IMR-90 (cell line): Measurements from ENCODE around the gene CCDC117. TPM values are rescaled to one million over a fixed set of nuclear protein-coding genes. Genes with fewer than 3 reads are reported as not detected.

Source experiments
- ATAC-seq: fragments of 200-7000 bp; cut with Tn5 transposase; 2 replicates; pipeline ENCODE4 v1.9.1; 2020; ENCODE audit warnings: low read depth, mild to moderate bottlenecking, moderate library complexity
- BruUV-seq: library from RNA; stranded (reverse); fragments of 400-500 nt; replicated peaks from 2 replicates; lab custom pipeline; 2021; lab: Mats Ljungman, UMichigan
- CTCF ChIA-PET: fragments of 300-600 bp; formaldehyde crosslinking; extraction: SDS; loops from one replicate; lab custom pipeline; 2021; ENCODE audit warnings: antibody characterized with exemption; lab: Yijun Ruan, JAX
- POLR2A ChIA-PET: fragments of 300-600 bp; sonication (Branson Sonifier 250); formaldehyde crosslinking; loops from one replicate; lab custom pipeline; 2022; ENCODE audit warnings: antibody characterized with exemption; ENCODE audit not compliant: unreplicated experiment; lab: Charles Lee
- DNase-seq: peaks from one replicate; pipeline ENCODE4 v3.0.0; 2013
- H2AFZ ChIP-seq: replicated peaks from 2 replicates; pipeline ENCODE3; 2013; ENCODE audit warnings: low read length, mild to moderate bottlenecking; ENCODE audit not compliant: poor library complexity
- H2AK5ac ChIP-seq: 2 replicates; pipeline ENCODE4 v1.6.1; 2013; ENCODE audit warnings: low read depth, low read length, inconsistent platforms
- H2AK9ac ChIP-seq: replicated peaks from 2 replicates; pipeline ENCODE3; 2013; ENCODE audit warnings: mild to moderate bottlenecking, low read depth, low read length, moderate library complexity; ENCODE audit not compliant: poor library complexity
- H2BK120ac ChIP-seq: 2 replicates; pipeline ENCODE4 v1.6.1; 2013; ENCODE audit warnings: low read depth, low read length, inconsistent platforms
- H2BK15ac ChIP-seq: 3 replicates; pipeline ENCODE4 v1.6.1; 2013; ENCODE audit warnings: low read depth, low read length, inconsistent platforms
- H2BK20ac ChIP-seq: 2 replicates; pipeline ENCODE4 v1.6.1; 2013; ENCODE audit warnings: low read depth, mild to moderate bottlenecking, inconsistent platforms, low read length, moderate library complexity
- H2BK5ac ChIP-seq: 2 replicates; pipeline ENCODE4 v1.6.1; 2013; ENCODE audit warnings: mild to moderate bottlenecking, low read depth, low read length, inconsistent platforms; ENCODE audit not compliant: poor library complexity, severe bottlenecking
- H3K14ac ChIP-seq: replicated peaks from 2 replicates; pipeline ENCODE4 v1.6.1; 2013; ENCODE audit warnings: low read depth, low read length, inconsistent platforms
- H3K18ac ChIP-seq: 2 replicates; pipeline ENCODE4 v1.6.1; 2013; ENCODE audit warnings: low read depth, low read length, control low read depth
- H3K23ac ChIP-seq: 2 replicates; pipeline ENCODE4 v1.6.1; 2013; ENCODE audit warnings: low read depth, low read length, inconsistent platforms
- H3K27ac ChIP-seq: 2 replicates; pipeline ENCODE4 v1.5.1; 2013; ENCODE audit warnings: mild to moderate bottlenecking, control low read depth, low read length; ENCODE audit not compliant: insufficient read depth
- H3K27me3 ChIP-seq: 2 replicates; pipeline ENCODE4 v1.6.1; 2013; ENCODE audit warnings: low read length; ENCODE audit not compliant: control insufficient read depth, insufficient read depth
- H3K36me3 ChIP-seq: 2 replicates; pipeline ENCODE4 v1.6.1; 2013; ENCODE audit warnings: low read length, mixed read lengths; ENCODE audit not compliant: control insufficient read depth, insufficient read depth
- H3K4ac ChIP-seq: 2 replicates; pipeline ENCODE4 v1.6.1; 2013; ENCODE audit warnings: low read depth, low read length, inconsistent platforms
- H3K4me1 ChIP-seq: 2 replicates; pipeline ENCODE4 v1.6.1; 2013; ENCODE audit warnings: low read length, mixed read lengths; ENCODE audit not compliant: control insufficient read depth, insufficient read depth
- H3K4me2 ChIP-seq: 2 replicates; pipeline ENCODE4 v1.6.1; 2013; ENCODE audit warnings: low read depth, mild to moderate bottlenecking, control low read depth, low read length, moderate library complexity
- H3K4me3 ChIP-seq: 2 replicates; pipeline ENCODE4 v1.5.1; 2013; ENCODE audit warnings: low read depth, mild to moderate bottlenecking, control low read depth, low read length, moderate library complexity; ENCODE audit not compliant: insufficient read depth
- H3K56ac ChIP-seq: 2 replicates; pipeline ENCODE4 v1.6.1; 2013; ENCODE audit warnings: low read length, inconsistent platforms; ENCODE audit not compliant: insufficient read depth; ENCODE audit errors: extremely low read depth
- H3K79me1 ChIP-seq, 2 experiments: 2 replicates each; pipeline ENCODE4 v1.6.1; 2013; ENCODE audit warnings: low read length in 2 of 2, inconsistent platforms in 1 of 2, low read depth in 1 of 2
- H3K9ac ChIP-seq: 2 replicates; pipeline ENCODE4 v1.6.1; 2013; ENCODE audit warnings: low read depth, low read length, control low read depth
- H3K9me1 ChIP-seq: 2 replicates; pipeline ENCODE4 v1.6.1; 2013; ENCODE audit warnings: low read length, inconsistent platforms; ENCODE audit not compliant: insufficient read depth
- H3K9me3 ChIP-seq: 2 replicates; pipeline ENCODE4 v1.6.1; 2013; ENCODE audit warnings: low read length; ENCODE audit not compliant: control insufficient read depth, insufficient read depth
- H4K20me1 ChIP-seq: 2 replicates; pipeline ENCODE4 v1.6.1; 2013; ENCODE audit warnings: low read length, inconsistent platforms; ENCODE audit not compliant: insufficient read depth
- H4K5ac ChIP-seq: 2 replicates; pipeline ENCODE4 v1.6.1; 2013; ENCODE audit warnings: mild to moderate bottlenecking, low read depth, low read length, control low read depth
- H4K8ac ChIP-seq, 2 experiments: 2 replicates each; pipeline ENCODE4 v1.6.1; 2013; ENCODE audit warnings: low read depth in 2 of 2, low read length in 2 of 2, control low read depth in 1 of 2, inconsistent platforms in 1 of 2
- H4K91ac ChIP-seq: 2 replicates; pipeline ENCODE4 v1.6.1; 2013; ENCODE audit warnings: low read depth, low read length, inconsistent platforms; ENCODE audit not compliant: insufficient read depth
- CTCF ChIP-seq: conservative IDR thresholded peaks from 2 replicates; pipeline ENCODE4 v1.5.1; 2012; ENCODE audit warnings: mild to moderate bottlenecking, low read depth, low read length, improper control_type of control experiment
- NFE2L2 ChIP-seq: fragments of 150-350 bp; IDR thresholded peaks from 2 replicates; pipeline ENCODE4 v1.6.1; 2016; ENCODE audit warnings: low read depth, mild to moderate bottlenecking, low read length
- POLR2A ChIP-seq: IDR thresholded peaks from 2 replicates; pipeline ENCODE4 v1.6.1; 2012; ENCODE audit warnings: mild to moderate bottlenecking, low read depth, low read length
- WGBS, 2 experiments: methylation state at CpG; one replicate each; pipeline versions ENCODE4 v1.1.5 to v1.1.7; 2013; ENCODE audit warnings: missing lambda C conversion rate in 2 of 2; ENCODE audit not compliant: insufficient read length in 1 of 2; ENCODE audit errors: extremely low coverage in 2 of 2; 5-methylcytosine and 5-hydroxymethylcytosine counted together
- dilution Hi-C: fragments of 300-500 bp; cut with HindIII; formaldehyde crosslinking; loops from one replicate; pipeline ENCODE4 v1.14.3; 2018; ENCODE audit warnings: low sequenced_read_pairs; ENCODE audit not compliant: unreplicated experiment
- in situ Hi-C: fragments of 300-500 bp; cut with MboI; formaldehyde crosslinking; loops from 3 replicates; pipeline ENCODE4 v1.14.3; 2019; ENCODE audit warnings: low sequenced_read_pairs, inconsistent platforms, mixed read lengths
- intact Hi-C: fragments of 100-400 bp; cut with micrococcal nuclease; formaldehyde crosslinking; loops from 2 replicates; pipeline ENCODE4 v1.10.0; 2022
- polyA plus RNA-seq, 3 experiments: library from polyadenylated mRNA; depleted of rRNA; stranded (reverse); fragments of >200 nt; gene quantifications; 2 replicates each; pipeline ENCODE4 v1.2.3, GENCODE V29; 2012; ENCODE audit warnings: low replicate concordance in 1 of 3
- total RNA-seq: library from RNA; depleted of rRNA; stranded (reverse); fragments of >200 nt; gene quantifications from 2 replicates; pipeline ENCODE4 v1.2.3, GENCODE V29; 2012

CCDC117 gene
- total and polyA plus RNA-seq, 2 of the 4 experiments (the other 2 are of a cell fraction) = 5.9 to 7.0 TPM

- Histone ChIP-seq H2BK15ac (peak overlapping the region; percentile 27; the same call in 2 of the 3 replicates), H3K4me1 (no peaks in the 10 kb centered on the region), H3K4me2 (peak overlapping the region; percentile 68), H3K36me3 (peaks cover 26% of the 10 kb centered on the region), H3K14ac (peak overlapping the region; percentile 98), H3K79me1 (peaks cover 28 to 58% of the 10 kb centered on the region in 2 experiments), H3K23ac (peak overlapping the region; percentile 98), H3K27ac (peak overlapping the region; percentile 87), H2BK120ac (peak overlapping the region; percentile 34), H3K27me3 (no peaks in the 10 kb centered on the region), H2AK5ac (peak overlapping the region; percentile 84), H3K4me3 (peak overlapping the region; percentile 91), H2BK20ac (no peak overlapping the region), H4K5ac (peak overlapping the region; percentile 98), H2AK9ac (peak overlapping the region; percentile 98), H3K9me3 (no peaks in the 10 kb centered on the region), H4K8ac (peak overlapping the region; percentile 77 to 97), H3K9ac (peak overlapping the region; percentile 92), H2BK5ac (peak overlapping the region; percentile 90), H3K9me1 (peaks cover 8% of the 10 kb centered on the region; the same call in 1 of the 2 replicates), H4K91ac (peak overlapping the region; percentile 98), H3K4ac (peak overlapping the region; percentile 99), H3K18ac (peak overlapping the region; percentile 91), H3K56ac (peak overlapping the region; percentile 99), H4K20me1 (peaks cover 39% of the 10 kb centered on the region), H2AFZ (peak overlapping the region; percentile 88)
- TF ChIP-seq CTCF = no peak
- TF ChIP-seq NFE2L2 = no peak
- TF ChIP-seq POLR2A = peak; percentile 96
- DNase-seq (peak; percentile 54), ATAC-seq (peak; percentile 68)
- in situ Hi-C loops (no loop called here), intact Hi-C loops (loop anchor here (10.0 kb wide), 1 partner anchor 195 kb away; no protein-coding TSS in a partner anchor), dilution Hi-C loops (no loop called here)
- CTCF ChIA-PET = no interaction called here
- TSS peak; percentile 37 for BruUV-seq
- POLR2A ChIA-PET = interaction anchor here (0.5 to 1.0 kb wide), 5 partner anchors 9 to 43 kb away, joined by 3 to 6 read pairs (median 4); partner anchors contain the start of gene CCDC117
- whole genome bisulfite sequencing, 2 experiments = 0% methylated on average over 11 of the region's 31 CpGs; no CpG with 5 or more reads in 1 of the 2 experiments
Observed at GRCh38 chr22:28799606-28800307, 27.3 kb downstream of the CCDC117 start.
